HepG2 (cell line): ENCODE measurements around the gene PRELID1. TPM values are rescaled to one million over a fixed set of nuclear protein-coding genes. Genes with fewer than 3 reads are reported as not detected.

ENCODE experiments used
- ATAC-seq: fragments of 200-7000 bp; cut with Tn5 transposase; 3 replicates; pipeline ENCODE4 v1.9.1; 2020; ENCODE audit warnings: mild to moderate bottlenecking, moderate library complexity
- BruUV-seq: library from RNA; stranded (reverse); fragments of 400-500 nt; replicated peaks from 2 replicates; lab custom pipeline; 2021; lab: Mats Ljungman, UMichigan
- CTCF ChIA-PET: fragments of 300-600 bp; formaldehyde crosslinking; extraction: SDS; loops from one replicate; lab custom pipeline; 2021; ENCODE audit warnings: low total read pairs, inconsistent platforms, low intra/inter-chr PET ratio; lab: Yijun Ruan, JAX
- POLR2A ChIA-PET: fragments of 350-600 bp; sonication (Branson Sonifier 250); formaldehyde crosslinking; loops from one replicate; lab custom pipeline; 2020; ENCODE audit warnings: antibody characterized with exemption, inconsistent platforms; lab: Yijun Ruan, JAX
- DNase-seq: peaks from one replicate; pipeline ENCODE4 v3.0.0-alpha.2; 2015; ENCODE audit warnings: low spot score
- FAIRE-seq: peaks from 3 replicates; lab custom pipeline; 2011; peaks lifted over from hg19 to GRCh38; lab: Jason Lieb, UNC
- H2AFZ ChIP-seq: one replicate; pipeline ENCODE4 v1.6.1; 2011; ENCODE audit warnings: low read length, inconsistent platforms
- H3K27ac ChIP-seq: fragments of 300-600 bp; 3 replicates; pipeline ENCODE4 v1.8.0; 2011; ENCODE audit warnings: mixed run types, mild to moderate bottlenecking, mixed read lengths, low read length, inconsistent platforms; ENCODE audit not compliant: insufficient read depth; ENCODE audit errors: extremely low read length
- H3K27me3 ChIP-seq, 2 experiments: fragments of 200-600 bp in 1 of 2; 2 replicates in 1 of 2; 3 replicates in 1 of 2; pipeline versions ENCODE4 v1.6.0 to v1.8.0; 2011; ENCODE audit warnings: low read length in 2 of 2, mild to moderate bottlenecking in 2 of 2, moderate library complexity in 2 of 2, inconsistent platforms in 1 of 2; ENCODE audit not compliant: insufficient read depth in 2 of 2, control insufficient read depth in 1 of 2
- H3K36me3 ChIP-seq, 2 experiments: fragments of 200-600 bp in 1 of 2; replicated peaks in 1 of 2; 2 replicates in 1 of 2; 3 replicates in 1 of 2; pipeline versions ENCODE4 v1.5.1 to v1.8.0; 2011; ENCODE audit warnings: low read length in 2 of 2, inconsistent platforms in 1 of 2; ENCODE audit not compliant: insufficient read depth in 2 of 2, control insufficient read depth in 1 of 2
- H3K4me1 ChIP-seq: 2 replicates; pipeline ENCODE4 v1.5.1; 2012; ENCODE audit warnings: low read length, inconsistent platforms; ENCODE audit not compliant: insufficient read depth
- H3K4me2 ChIP-seq: 2 replicates; pipeline ENCODE4 v1.6.0; 2011; ENCODE audit warnings: low read depth, low read length, inconsistent platforms
- H3K4me3 ChIP-seq, 3 experiments: fragments of 200-600 bp in 1 of 3; sonication (generic), shearing (Covaris generic) in 1 of 3; replicated peaks in 1 of 3; 2 replicates each; pipeline ENCODE4 v1.5.1; 2011 to 2016; ENCODE audit warnings: low read length in 3 of 3, inconsistent platforms in 2 of 3, low read depth in 2 of 3, mild to moderate bottlenecking in 2 of 3, control low read depth in 1 of 3, mixed read lengths in 1 of 3; ENCODE audit not compliant: insufficient read depth in 1 of 3
- H3K79me2 ChIP-seq: one replicate; pipeline ENCODE4 v1.6.1; 2011; ENCODE audit warnings: low read length, inconsistent platforms; ENCODE audit not compliant: insufficient read depth
- H3K9ac ChIP-seq: 2 replicates; pipeline ENCODE4 v1.6.0; 2011; ENCODE audit warnings: mild to moderate bottlenecking, low read depth, low read length, inconsistent platforms; ENCODE audit not compliant: insufficient read depth
- H3K9me3 ChIP-seq: 2 replicates; pipeline ENCODE4 v1.5.1; 2012; ENCODE audit warnings: mild to moderate bottlenecking, low read length
- H4K20me1 ChIP-seq: 2 replicates; pipeline ENCODE4 v1.6.0; 2011; ENCODE audit warnings: inconsistent platforms, mild to moderate bottlenecking, low read length, moderate library complexity; ENCODE audit not compliant: insufficient read depth
- CHD4 ChIP-seq: fragments of 200-600 bp; sonication (generic); IDR thresholded peaks from 2 replicates; pipeline ENCODE4 v1.7.0; 2017; ENCODE audit warnings: mild to moderate bottlenecking, low read length, borderline replicate concordance
- ETV5 ChIP-seq: IDR thresholded peaks from 2 replicates; pipeline ENCODE4 v1.6.1; 2018; ENCODE audit warnings: missing biosample characterization, missing genetic modification reagents, inconsistent platforms, borderline replicate concordance
- GTF2F1 ChIP-seq: fragments of 150-350 bp; IDR thresholded peaks from 2 replicates; pipeline ENCODE4 v1.6.1; 2014; ENCODE audit warnings: low read length
- MATR3 ChIP-seq: sonication (generic); formaldehyde crosslinking; IDR thresholded peaks from 2 replicates; pipeline ENCODE4 v1.4.0; 2020; ENCODE audit warnings: missing genetic modification reagents
- REL ChIP-seq: sonication (generic); formaldehyde crosslinking; conservative IDR thresholded peaks from 2 replicates; pipeline ENCODE4 v1.8.0; 2022; ENCODE audit warnings: mild to moderate bottlenecking, missing genetic modification reagents, moderate library complexity
- SIN3B ChIP-seq: fragments of 150-350 bp; IDR thresholded peaks from 2 replicates; pipeline ENCODE4 v1.6.1; 2014; ENCODE audit warnings: low read length
- SIX1 ChIP-seq: sonication (generic); formaldehyde crosslinking; IDR thresholded peaks from 2 replicates; pipeline ENCODE4 v1.4.0; 2020; ENCODE audit warnings: missing genetic modification reagents, borderline replicate concordance
- WIZ ChIP-seq: sonication (generic); formaldehyde crosslinking; IDR thresholded peaks from 2 replicates; pipeline ENCODE4 v1.5.1; 2020; ENCODE audit warnings: mild to moderate bottlenecking, missing genetic modification reagents
- ZNF33A ChIP-seq: sonication (generic); formaldehyde crosslinking; IDR thresholded peaks from 2 replicates; pipeline ENCODE4 v1.5.1; 2020; ENCODE audit warnings: missing genetic modification reagents, mild to moderate bottlenecking, moderate library complexity, borderline replicate concordance
- ZNF782 ChIP-seq: sonication (generic); formaldehyde crosslinking; IDR thresholded peaks from 2 replicates; pipeline ENCODE4 v1.4.0; 2020; ENCODE audit warnings: missing genetic modification reagents, mild to moderate bottlenecking, borderline replicate concordance
- WGBS: methylation state at CpG from one replicate; pipeline ENCODE4 v1.1.6; 2017; ENCODE audit warnings: low lambda C conversion rate; 5-methylcytosine and 5-hydroxymethylcytosine counted together
- in situ Hi-C: cut with HindIII; loops from 2 replicates; pipeline ENCODE4 v1.10.0; 2017; ENCODE audit warnings: low pct_unique_long_range_greater_than_20kb; ENCODE audit not compliant: extremely low pct_ligation_motif_present
- intact Hi-C: fragments of 100-400 bp; cut with micrococcal nuclease; formaldehyde crosslinking; loops from one replicate; pipeline ENCODE4 v1.10.0; 2022; ENCODE audit not compliant: unreplicated experiment
- polyA plus RNA-seq, 8 experiments: library from polyadenylated mRNA; depleted of rRNA in 3 of 8; stranded (reverse) in 7 of 8; unstranded in 1 of 8; fragments of >200 nt; fragmentation: Illumina TruSeq in 4 of 8; extraction: Trizol in 4 of 8; gene quantifications; 2 replicates each; pipeline versions ENCODE4 v1.2.1 to v1.2.3, GENCODE V29; 2011 to 2016; ENCODE audit warnings: low read depth in 4 of 8, missing spikeins in 1 of 8, mixed read lengths in 1 of 8; ENCODE audit not compliant: insufficient read depth in 1 of 8
- total RNA-seq, 5 experiments: library from RNA; depleted of rRNA; stranded (reverse); fragments of >200 nt; fragmentation: Illumina TruSeq; extraction: Trizol; gene quantifications; 2 replicates each; pipeline ENCODE4 v1.2.3, GENCODE V29; 2016; ENCODE audit warnings: low read depth in 1 of 5
- TF ChIP-seq, protein P1 (sequence below), 2 experiments: sonication (generic) in 1 of 2; formaldehyde crosslinking in 1 of 2; IDR thresholded peaks; 2 replicates each; pipeline versions ENCODE4 v1.4.0 to v1.6.1; 2016 to 2020; ENCODE audit warnings: borderline replicate concordance in 1 of 2, low read depth in 1 of 2, mild to moderate bottlenecking in 1 of 2, missing genetic modification reagents in 1 of 2
- TF ChIP-seq, protein P2 (sequence below): sonication (generic); formaldehyde crosslinking; IDR thresholded peaks from 2 replicates; pipeline ENCODE4 v1.5.0; 2020; ENCODE audit warnings: mild to moderate bottlenecking, missing genetic modification reagents, moderate library complexity

The PRELID1 gene
- total and polyA plus RNA-seq, 2 of the 13 experiments (the other 11 are each of a cell fraction or from before 2014, with no cell fraction given) = 250 to 271 TPM

DNA sequence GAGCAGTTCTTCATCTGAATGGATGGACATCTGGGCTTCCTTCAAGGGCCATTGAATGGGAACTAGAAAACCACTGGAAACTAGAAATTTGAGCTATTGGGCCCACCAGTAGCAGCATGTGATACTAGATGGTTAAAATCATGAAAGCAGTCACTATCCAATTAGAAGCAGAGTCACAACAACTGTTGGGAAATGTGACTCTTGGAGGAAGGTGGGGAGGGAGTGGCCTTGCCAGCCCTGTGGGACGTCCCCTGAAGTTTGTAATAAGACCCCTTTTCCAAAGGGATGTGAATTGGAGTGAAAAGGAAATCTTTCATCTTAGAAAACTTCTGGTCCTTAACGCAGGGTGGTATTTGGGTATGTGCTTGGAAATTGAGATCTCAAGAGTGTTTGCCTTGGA is 5.7 kb upstream of the PRELID1 start:
- in situ Hi-C loops = no loop called here
- H3K79me2 ChIP-seq = peaks cover 7% of the 10 kb centered on the region
- no peaks in the 10 kb centered on the region for H4K20me1 ChIP-seq
- intact Hi-C loops = no loop called here
- H3K4me3 ChIP-seq = no peak overlapping the region
- H3K4me1 ChIP-seq = peaks cover 21% of the 10 kb centered on the region
- POLR2A ChIA-PET = no interaction called here
- peaks cover 0 to 13% of the 10 kb centered on the region in 2 experiments; a peak in 3 of 5 replicates for H3K36me3 ChIP-seq
- peaks cover 1 to 10% of the 10 kb centered on the region in 2 experiments; a peak in 2 of 5 replicates for H3K27me3 ChIP-seq
- no peak overlapping the region for H3K27ac ChIP-seq
- H3K9ac ChIP-seq = no peak overlapping the region
- no peak overlapping the region for H3K4me2 ChIP-seq
- H2AFZ ChIP-seq = no peak overlapping the region
- 81% methylated on average over 2 of the region's 2 CpGs for WGBS
- BruUV-seq = no TSS peak
- CTCF ChIA-PET = no interaction called here
- TF ChIP-seq MATR3 (CRISPR knock-in tag) (no peak), CHD4 (no peak), ZNF33A (no peak), SIX1 (CRISPR knock-in tag) (no peak), ETV5 (CRISPR knock-in tag) (no peak), SIN3B (no peak), GTF2F1 (no peak), WIZ (CRISPR knock-in tag) (no peak), REL (CRISPR knock-in tag) (no peak), ZNF782 (CRISPR knock-in tag) (no peak)
- TF ChIP-seq, protein P1, sequence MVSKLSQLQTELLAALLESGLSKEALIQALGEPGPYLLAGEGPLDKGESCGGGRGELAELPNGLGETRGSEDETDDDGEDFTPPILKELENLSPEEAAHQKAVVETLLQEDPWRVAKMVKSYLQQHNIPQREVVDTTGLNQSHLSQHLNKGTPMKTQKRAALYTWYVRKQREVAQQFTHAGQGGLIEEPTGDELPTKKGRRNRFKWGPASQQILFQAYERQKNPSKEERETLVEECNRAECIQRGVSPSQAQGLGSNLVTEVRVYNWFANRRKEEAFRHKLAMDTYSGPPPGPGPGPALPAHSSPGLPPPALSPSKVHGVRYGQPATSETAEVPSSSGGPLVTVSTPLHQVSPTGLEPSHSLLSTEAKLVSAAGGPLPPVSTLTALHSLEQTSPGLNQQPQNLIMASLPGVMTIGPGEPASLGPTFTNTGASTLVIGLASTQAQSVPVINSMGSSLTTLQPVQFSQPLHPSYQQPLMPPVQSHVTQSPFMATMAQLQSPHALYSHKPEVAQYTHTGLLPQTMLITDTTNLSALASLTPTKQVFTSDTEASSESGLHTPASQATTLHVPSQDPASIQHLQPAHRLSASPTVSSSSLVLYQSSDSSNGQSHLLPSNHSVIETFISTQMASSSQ (IDR thresholded peaks at IDR 0.05; ENCODE audit: low read depth) = no peak
- TF ChIP-seq, protein P1 (CRISPR knock-in tag; IDR thresholded peaks at IDR 0.05; ENCODE audit: borderline replicate concordance) = no peak
- TF ChIP-seq, protein P2, sequence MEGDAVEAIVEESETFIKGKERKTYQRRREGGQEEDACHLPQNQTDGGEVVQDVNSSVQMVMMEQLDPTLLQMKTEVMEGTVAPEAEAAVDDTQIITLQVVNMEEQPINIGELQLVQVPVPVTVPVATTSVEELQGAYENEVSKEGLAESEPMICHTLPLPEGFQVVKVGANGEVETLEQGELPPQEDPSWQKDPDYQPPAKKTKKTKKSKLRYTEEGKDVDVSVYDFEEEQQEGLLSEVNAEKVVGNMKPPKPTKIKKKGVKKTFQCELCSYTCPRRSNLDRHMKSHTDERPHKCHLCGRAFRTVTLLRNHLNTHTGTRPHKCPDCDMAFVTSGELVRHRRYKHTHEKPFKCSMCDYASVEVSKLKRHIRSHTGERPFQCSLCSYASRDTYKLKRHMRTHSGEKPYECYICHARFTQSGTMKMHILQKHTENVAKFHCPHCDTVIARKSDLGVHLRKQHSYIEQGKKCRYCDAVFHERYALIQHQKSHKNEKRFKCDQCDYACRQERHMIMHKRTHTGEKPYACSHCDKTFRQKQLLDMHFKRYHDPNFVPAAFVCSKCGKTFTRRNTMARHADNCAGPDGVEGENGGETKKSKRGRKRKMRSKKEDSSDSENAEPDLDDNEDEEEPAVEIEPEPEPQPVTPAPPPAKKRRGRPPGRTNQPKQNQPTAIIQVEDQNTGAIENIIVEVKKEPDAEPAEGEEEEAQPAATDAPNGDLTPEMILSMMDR (CRISPR knock-in tag) = no peak
- H3K9me3 ChIP-seq = no peaks in the 10 kb centered on the region
- DNase-seq (no peak), FAIRE-seq (no peak), ATAC-seq (no peak)
